ENCODE measurements around the gene KEAP1. TPM values are rescaled to one million over a fixed set of nuclear protein-coding genes. Genes with fewer than 3 reads are reported as not detected.

KEAP1 gene
- total RNA-seq, 4 donors from 2014 or later, result 95.4 to 99.9 (median 97.8) TPM

DNA sequence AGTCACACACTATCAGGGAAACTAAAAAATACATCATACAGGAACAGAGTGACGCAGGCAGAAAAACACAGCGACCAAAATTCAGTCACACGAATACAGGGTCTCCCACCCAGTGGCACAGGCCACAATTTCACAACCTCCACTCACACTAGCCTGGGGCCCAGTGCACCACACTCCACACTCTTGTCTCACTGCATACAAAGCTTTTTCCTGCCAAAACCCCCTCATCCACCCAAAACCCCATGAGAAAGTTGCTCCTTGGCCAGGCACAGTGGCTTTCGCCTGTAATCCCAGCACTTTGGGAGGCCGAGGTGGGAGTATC, 12.9 kb upstream of the KEAP1 start:
- Histone ChIP-seq H3K4me3 (replicated peaks in 1 of 3) (no peak overlapping the region), H3K4me1 (peaks cover 13 to 25% of the 10 kb centered on the region in 2 donors), H3K36me3 (no peaks in the 10 kb centered on the region), H3K27me3 (peaks cover 11% of the 10 kb centered on the region), H3K27ac (no peak overlapping the region), H3K9me3 (no peaks in the 10 kb centered on the region)
- no peak for TF ChIP-seq POLR2A (IDR thresholded peaks at IDR 0.05)
- TF ChIP-seq, protein P1, sequence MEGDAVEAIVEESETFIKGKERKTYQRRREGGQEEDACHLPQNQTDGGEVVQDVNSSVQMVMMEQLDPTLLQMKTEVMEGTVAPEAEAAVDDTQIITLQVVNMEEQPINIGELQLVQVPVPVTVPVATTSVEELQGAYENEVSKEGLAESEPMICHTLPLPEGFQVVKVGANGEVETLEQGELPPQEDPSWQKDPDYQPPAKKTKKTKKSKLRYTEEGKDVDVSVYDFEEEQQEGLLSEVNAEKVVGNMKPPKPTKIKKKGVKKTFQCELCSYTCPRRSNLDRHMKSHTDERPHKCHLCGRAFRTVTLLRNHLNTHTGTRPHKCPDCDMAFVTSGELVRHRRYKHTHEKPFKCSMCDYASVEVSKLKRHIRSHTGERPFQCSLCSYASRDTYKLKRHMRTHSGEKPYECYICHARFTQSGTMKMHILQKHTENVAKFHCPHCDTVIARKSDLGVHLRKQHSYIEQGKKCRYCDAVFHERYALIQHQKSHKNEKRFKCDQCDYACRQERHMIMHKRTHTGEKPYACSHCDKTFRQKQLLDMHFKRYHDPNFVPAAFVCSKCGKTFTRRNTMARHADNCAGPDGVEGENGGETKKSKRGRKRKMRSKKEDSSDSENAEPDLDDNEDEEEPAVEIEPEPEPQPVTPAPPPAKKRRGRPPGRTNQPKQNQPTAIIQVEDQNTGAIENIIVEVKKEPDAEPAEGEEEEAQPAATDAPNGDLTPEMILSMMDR (IDR thresholded peaks at IDR 0.05), result no peak
- intact Hi-C loops (cut with DNase I), result no loop called here
- DNase-seq, result no peak
- 87% methylated on average over 5 of the region's 5 CpGs for WGBS, 2 donors

GRCh38 chr19:10514211-10515145, 11.3 kb upstream of the KEAP1 start:
- intact Hi-C loops (cut with DNase I), result no loop called here
- no peak overlapping the region for H3K27ac ChIP-seq
- H3K36me3 ChIP-seq, result no peaks in the 10 kb centered on the region
- H3K9me3 ChIP-seq, result no peaks in the 10 kb centered on the region
- TF ChIP-seq, protein P1 (IDR thresholded peaks at IDR 0.05), result no peak
- no peak for TF ChIP-seq POLR2A (IDR thresholded peaks at IDR 0.05)
- WGBS, 2 donors, result 21 to 26% methylated on average over 18 to 35 of the region's 107 CpGs
- no peak overlapping the region for H3K4me3 ChIP-seq (replicated peaks in 1 of 3)
- H3K27me3 ChIP-seq, result peaks cover 11% of the 10 kb centered on the region
- DNase-seq, result no peak
- peaks cover 16 to 25% of the 10 kb centered on the region in 2 donors for H3K4me1 ChIP-seq

DNA sequence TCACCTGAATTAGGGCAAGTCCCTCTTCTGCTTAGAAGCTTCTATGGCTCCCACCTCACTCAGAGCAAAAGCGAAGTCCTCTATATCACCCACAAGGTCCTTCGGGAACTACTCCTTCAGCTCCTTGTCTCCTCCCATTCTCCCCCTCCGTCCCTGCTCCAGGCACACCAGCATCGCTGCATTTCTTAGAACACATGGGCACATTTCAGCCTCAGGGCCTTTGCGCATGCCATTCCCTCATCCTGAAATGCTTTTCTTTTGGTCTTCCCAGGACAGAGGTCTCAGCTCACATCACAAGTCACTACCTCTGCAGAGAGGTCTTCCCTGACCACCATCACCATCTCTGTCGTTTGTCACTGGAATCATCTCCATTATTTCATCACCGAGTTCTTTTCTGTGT, 10.1 kb upstream of the KEAP1 start:
- 85% methylated on average over 7 of the region's 7 CpGs for WGBS, 2 donors
- Histone ChIP-seq H3K4me1 (peaks cover 14 to 20% of the 10 kb centered on the region in 2 donors), H3K27ac (no peak overlapping the region), H3K9me3 (no peaks in the 10 kb centered on the region), H3K4me3 (replicated peaks in 1 of 3) (no peak overlapping the region), H3K36me3 (no peaks in the 10 kb centered on the region), H3K27me3 (peaks cover 11% of the 10 kb centered on the region)
- intact Hi-C loops (cut with DNase I), result no loop called here
- DNase-seq, result no peak
- TF ChIP-seq POLR2A (IDR thresholded peaks at IDR 0.05), result no peak
- TF ChIP-seq, protein P1 (IDR thresholded peaks at IDR 0.05), result no peak

DNA sequence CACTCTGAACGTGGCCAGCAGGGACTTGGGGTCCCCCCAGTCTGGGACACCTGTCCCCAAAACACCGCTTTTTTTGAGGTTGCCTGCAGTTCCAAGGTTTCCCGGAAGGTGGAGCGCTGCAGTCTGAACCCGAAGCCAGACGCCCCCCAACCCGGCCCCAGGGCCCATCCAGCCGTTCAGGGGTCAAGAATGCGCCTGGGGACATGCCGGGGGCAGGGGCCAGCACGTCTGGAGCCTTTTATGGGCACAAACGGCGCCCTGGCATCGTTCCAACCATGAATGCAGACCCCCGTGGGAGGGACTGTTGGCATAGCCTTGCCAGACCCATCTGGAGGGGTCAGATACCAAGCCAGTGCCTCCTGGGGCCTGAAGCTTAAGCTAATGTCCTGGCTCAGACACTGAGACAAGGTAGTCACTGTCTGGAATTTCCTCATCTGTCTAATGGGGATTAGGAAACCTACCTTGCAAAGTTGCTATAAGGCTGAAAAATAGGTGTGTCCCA, 7.2 kb upstream of the KEAP1 start:
- Histone ChIP-seq H3K4me3 (replicated peaks in 1 of 3) (no peak overlapping the region), H3K36me3 (no peaks in the 10 kb centered on the region), H3K27me3 (peaks cover 4% of the 10 kb centered on the region), H3K9me3 (no peaks in the 10 kb centered on the region), H3K4me1 (peaks cover 3 to 7% of the 10 kb centered on the region in 2 donors), H3K27ac (no peak overlapping the region)
- WGBS, 2 donors, result 5 to 11% methylated on average over 13 of the region's 15 CpGs
- DNase-seq, result no peak
- intact Hi-C loops (cut with DNase I), result no loop called here
- TF ChIP-seq POLR2A (IDR thresholded peaks at IDR 0.05), result no peak
- TF ChIP-seq, protein P1 (IDR thresholded peaks at IDR 0.05), result peak; percentile 17 to 68 (median 40)

DNA sequence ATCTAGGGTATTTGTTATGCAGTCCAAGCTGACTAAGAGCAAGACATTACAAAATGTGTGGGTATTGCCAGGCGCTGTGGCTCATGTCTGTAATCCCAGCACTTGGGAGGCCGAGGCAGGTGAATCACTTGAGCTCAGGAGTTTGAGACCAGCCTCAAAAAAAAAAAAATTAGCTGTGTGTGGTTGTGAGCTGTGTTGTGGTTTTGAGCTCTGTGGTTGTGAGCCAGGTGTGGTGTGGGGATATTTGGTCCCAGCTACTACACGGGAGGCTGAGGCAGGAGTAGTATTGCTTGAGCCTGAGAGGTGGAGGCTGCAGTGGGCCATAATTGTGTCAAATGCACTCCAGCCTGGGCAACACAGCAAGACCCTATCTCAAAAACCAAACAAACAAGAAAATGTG, 5.6 kb upstream of the KEAP1 start:
- WGBS, 2 donors, result 92 to 95% methylated on average over 3 of the region's 3 CpGs
- no peak overlapping the region for H3K4me3 ChIP-seq (replicated peaks in 1 of 3)
- H3K36me3 ChIP-seq, result no peaks in the 10 kb centered on the region
- H3K4me1 ChIP-seq, result peaks cover 0 to 3% of the 10 kb centered on the region in 2 donors
- no peak for TF ChIP-seq POLR2A (IDR thresholded peaks at IDR 0.05)
- TF ChIP-seq, protein P1 (IDR thresholded peaks at IDR 0.05), result no peak
- no peak overlapping the region for H3K27ac ChIP-seq
- H3K27me3 ChIP-seq, result no peaks in the 10 kb centered on the region
- H3K9me3 ChIP-seq, result no peaks in the 10 kb centered on the region
- no peak for DNase-seq
- intact Hi-C loops (cut with DNase I), result loop anchor here (10.0 kb wide), 1 partner anchor 56 kb away; the partner anchor contains the start of genes CDKN2D and KRI1

Measured in thyroid gland (tissue), 4 donors.